Activated CD8-positive, alpha-beta T cell treated with anti-CD3 and anti-CD28 coated beads for 36 hours (primary cell): ENCODE results near the gene SPAG5. TPM values are rescaled to one million over a fixed set of nuclear protein-coding genes. Genes with fewer than 3 reads are reported as not detected.

Experiments used
- ATAC-seq: fragments of 200-7000 bp; cut with Tn5 transposase; one replicate; pipeline ENCODE4 v1.10.0; 2021; ENCODE audit warnings: mild to moderate bottlenecking, moderate library complexity
- CTCF ChIA-PET: fragments of 350-600 bp; sonication (Branson Sonifier 250); formaldehyde crosslinking; loops from one replicate; lab custom pipeline; 2021; ENCODE audit warnings: antibody characterized with exemption; lab: Charles Lee
- POLR2A ChIA-PET: fragments of 350-600 bp; sonication (Branson Sonifier 250); formaldehyde crosslinking; loops from one replicate; lab custom pipeline; 2021; ENCODE audit warnings: antibody characterized with exemption; lab: Charles Lee
- DNase-seq: peaks from one replicate; pipeline ENCODE4 v3.0.0-alpha.2; 2020
- H3K27ac Mint-ChIP-seq: one replicate; pipeline ENCODE4 v1.8.0; 2021; ENCODE audit warnings: mild to moderate bottlenecking, mixed read lengths
- H3K27me3 Mint-ChIP-seq: one replicate; pipeline ENCODE4 v1.8.0; 2021; ENCODE audit warnings: mixed read lengths
- H3K36me3 Mint-ChIP-seq: one replicate; pipeline ENCODE4 v1.8.0; 2021; ENCODE audit warnings: low read depth, mixed read lengths
- H3K4me1 Mint-ChIP-seq: one replicate; pipeline ENCODE4 v1.8.0; 2021; ENCODE audit warnings: low read depth, mixed read lengths
- H3K4me3 Mint-ChIP-seq: one replicate; pipeline ENCODE4 v1.8.0; 2021; ENCODE audit warnings: mild to moderate bottlenecking, moderate library complexity, mixed read lengths
- H3K9me3 Mint-ChIP-seq: one replicate; pipeline ENCODE4 v1.8.0; 2021; ENCODE audit warnings: mixed read lengths
- intact Hi-C: fragments of 100-400 bp; cut with micrococcal nuclease; formaldehyde crosslinking; loops from one replicate; pipeline ENCODE4 v1.10.0; 2022
- total RNA-seq, 2 experiments: library from RNA; stranded (reverse); gene quantifications; one replicate each; pipeline ENCODE4 v1.2.3, GENCODE V29; 2021
- TF ChIP-seq, protein P1 (sequence below): fragments of 200-600 bp; IDR thresholded peaks from one replicate; pipeline ENCODE4 v1.8.0; 2022; ENCODE audit warnings: antibody characterized with exemption, mild to moderate bottlenecking

SPAG5 gene
- total RNA-seq, 2 experiments from 2014 or later, result 140 to 141 TPM

DNA sequence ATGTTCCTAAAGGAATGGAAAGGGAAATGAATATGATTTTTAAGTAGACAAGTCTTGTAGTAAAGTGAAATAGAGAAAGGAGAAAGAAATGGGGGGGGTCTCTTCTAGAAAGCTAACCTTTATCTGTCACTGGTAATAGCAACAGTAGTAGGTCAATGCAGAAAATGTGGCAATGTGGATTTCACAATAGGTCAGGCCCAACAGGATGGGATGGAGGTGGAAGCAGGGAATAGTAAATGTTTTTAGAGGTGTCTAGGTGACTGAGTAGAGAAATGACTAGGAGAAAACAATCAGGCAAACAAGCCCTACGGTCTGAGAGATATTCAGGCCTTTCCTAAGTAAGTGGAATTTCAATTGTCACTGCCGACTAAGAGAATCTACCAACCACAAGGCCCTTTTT lies 21.2 kb upstream of the SPAG5 start:
- DNase-seq, result no peak
- no peak overlapping the region for H3K27ac Mint-ChIP-seq
- no peak for ATAC-seq
- TF ChIP-seq, protein P1, sequence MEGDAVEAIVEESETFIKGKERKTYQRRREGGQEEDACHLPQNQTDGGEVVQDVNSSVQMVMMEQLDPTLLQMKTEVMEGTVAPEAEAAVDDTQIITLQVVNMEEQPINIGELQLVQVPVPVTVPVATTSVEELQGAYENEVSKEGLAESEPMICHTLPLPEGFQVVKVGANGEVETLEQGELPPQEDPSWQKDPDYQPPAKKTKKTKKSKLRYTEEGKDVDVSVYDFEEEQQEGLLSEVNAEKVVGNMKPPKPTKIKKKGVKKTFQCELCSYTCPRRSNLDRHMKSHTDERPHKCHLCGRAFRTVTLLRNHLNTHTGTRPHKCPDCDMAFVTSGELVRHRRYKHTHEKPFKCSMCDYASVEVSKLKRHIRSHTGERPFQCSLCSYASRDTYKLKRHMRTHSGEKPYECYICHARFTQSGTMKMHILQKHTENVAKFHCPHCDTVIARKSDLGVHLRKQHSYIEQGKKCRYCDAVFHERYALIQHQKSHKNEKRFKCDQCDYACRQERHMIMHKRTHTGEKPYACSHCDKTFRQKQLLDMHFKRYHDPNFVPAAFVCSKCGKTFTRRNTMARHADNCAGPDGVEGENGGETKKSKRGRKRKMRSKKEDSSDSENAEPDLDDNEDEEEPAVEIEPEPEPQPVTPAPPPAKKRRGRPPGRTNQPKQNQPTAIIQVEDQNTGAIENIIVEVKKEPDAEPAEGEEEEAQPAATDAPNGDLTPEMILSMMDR, result no peak
- intact Hi-C loops, result no loop called here
- POLR2A ChIA-PET, result interaction anchor here (0.8 to 2.1 kb wide), 4 partner anchors 8 to 25 kb away, joined by 3 to 7 read pairs (median 4); partner anchors contain the start of gene BLTP2
- H3K36me3 Mint-ChIP-seq, result peaks cover 57% of the 10 kb centered on the region
- H3K4me3 Mint-ChIP-seq, result no peak overlapping the region
- H3K27me3 Mint-ChIP-seq, result no peaks in the 10 kb centered on the region
- H3K4me1 Mint-ChIP-seq, result no peaks in the 10 kb centered on the region
- H3K9me3 Mint-ChIP-seq, result no peaks in the 10 kb centered on the region
- CTCF ChIA-PET, result interaction anchor here (1.2 to 1.4 kb wide), 2 partner anchors 28 to 49 kb away, joined by 3 to 4 read pairs; partner anchors contain the start of gene PIGS

DNA sequence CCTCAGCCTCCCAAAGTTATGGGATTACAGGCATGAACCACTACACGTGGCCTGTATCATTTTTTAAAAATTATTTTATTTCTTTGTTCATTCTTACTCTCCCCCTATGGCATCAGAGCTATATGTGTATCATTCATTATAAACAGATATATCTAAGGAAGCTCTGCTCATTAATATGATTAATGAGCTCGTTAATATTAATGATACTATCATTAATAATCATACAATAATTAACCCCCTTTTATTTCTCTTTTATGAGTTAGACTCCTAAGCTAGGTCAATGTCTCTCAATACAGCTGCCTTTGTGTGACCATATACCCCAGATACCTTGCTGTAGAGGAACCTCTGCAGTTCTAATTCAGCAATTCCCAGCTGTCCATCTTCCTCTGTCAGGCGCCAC lies 19.6 kb upstream of the SPAG5 start:
- Mint-ChIP-seq H3K4me1 (no peaks in the 10 kb centered on the region), H3K36me3 (peaks cover 65% of the 10 kb centered on the region), H3K4me3 (no peak overlapping the region), H3K27me3 (no peaks in the 10 kb centered on the region), H3K27ac (no peak overlapping the region), H3K9me3 (no peaks in the 10 kb centered on the region)
- CTCF ChIA-PET, result interaction anchor here (0.9 to 1.2 kb wide), 2 partner anchors 26 to 28 kb away, joined by 4 to 5 read pairs; no protein-coding TSS in a partner anchor
- intact Hi-C loops, result no loop called here
- POLR2A ChIA-PET, result interaction anchor here (0.6 to 1.3 kb wide), 5 partner anchors 8 to 523 kb away, joined by 3 to 4 read pairs (median 3); partner anchors contain the start of genes ALDOC and BLTP2
- no peak for DNase-seq
- no peak for ATAC-seq
- TF ChIP-seq, protein P1, result no peak

DNA sequence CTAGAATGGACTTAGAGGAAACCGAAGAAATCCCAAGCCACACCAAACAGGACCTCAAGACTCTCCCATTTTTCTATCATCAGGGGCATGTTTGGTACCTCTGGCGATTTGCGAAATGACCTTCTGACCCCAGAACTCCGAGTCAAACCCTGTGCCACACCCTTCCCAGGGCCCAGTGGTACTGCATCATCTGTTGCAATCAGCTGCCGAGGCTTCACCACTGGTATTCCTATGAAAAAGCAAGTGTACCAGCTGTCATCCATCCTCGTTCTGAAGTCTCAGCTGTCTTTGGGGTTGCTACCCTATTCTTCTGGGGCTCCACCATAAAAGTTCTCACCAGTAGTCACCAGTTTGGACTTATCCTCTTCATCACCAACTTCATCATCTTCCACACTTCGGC lies 17.5 kb upstream of the SPAG5 start:
- H3K36me3 Mint-ChIP-seq, result peaks cover 58% of the 10 kb centered on the region

DNA sequence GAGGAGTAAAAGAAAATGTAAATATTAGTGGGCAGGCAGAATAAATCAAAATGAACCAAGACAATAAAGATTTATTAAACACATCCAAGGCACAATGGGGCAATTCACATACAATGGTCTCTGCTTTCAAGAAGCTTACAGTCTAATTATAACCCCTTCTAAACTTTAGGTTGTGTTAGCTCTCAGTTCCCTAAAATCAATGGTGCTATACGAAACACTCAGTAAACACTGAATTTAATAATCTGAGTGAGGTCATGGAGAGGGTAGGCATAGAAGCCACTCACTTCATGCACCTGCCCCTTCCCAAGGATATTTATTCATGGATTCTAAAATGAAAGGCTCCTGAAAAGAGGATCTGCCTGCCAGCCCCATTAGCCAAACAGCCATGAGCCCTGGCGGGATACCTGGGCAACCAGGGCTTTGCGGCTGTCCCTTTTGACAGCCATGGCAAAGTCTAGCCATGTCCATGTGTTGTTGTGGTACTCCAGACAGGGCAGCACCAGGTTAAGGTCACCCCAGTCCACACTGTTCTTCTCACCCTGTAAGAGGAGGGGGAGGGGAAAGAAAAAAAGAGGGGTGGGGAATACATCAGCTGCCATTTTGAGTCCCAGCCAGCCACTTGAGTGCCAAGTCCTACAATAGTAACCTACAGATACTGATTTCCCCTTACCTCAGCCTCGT lies 16.6 kb upstream of the SPAG5 start:
- no peaks in the 10 kb centered on the region for H3K4me1 Mint-ChIP-seq
- no peak for DNase-seq
- H3K4me3 Mint-ChIP-seq, result no peak overlapping the region
- TF ChIP-seq, protein P1, result no peak
- POLR2A ChIA-PET, result interaction anchor here (1.1 to 1.2 kb wide), 2 partner anchors 16 to 35 kb away, joined by 3 read pairs; no protein-coding TSS in a partner anchor
- intact Hi-C loops, result no loop called here
- H3K9me3 Mint-ChIP-seq, result no peaks in the 10 kb centered on the region
- H3K36me3 Mint-ChIP-seq, result peaks cover 55% of the 10 kb centered on the region
- no peaks in the 10 kb centered on the region for H3K27me3 Mint-ChIP-seq
- CTCF ChIA-PET, result interaction anchor here (1.2 to 1.4 kb wide), 2 partner anchors 17 to 53 kb away, joined by 3 read pairs; no protein-coding TSS in a partner anchor
- no peak for ATAC-seq
- H3K27ac Mint-ChIP-seq, result no peak overlapping the region

More for the DNA sequence above, 17.5 kb upstream of the SPAG5 start:
- TF ChIP-seq, protein P1, result no peak
- Mint-ChIP-seq H3K9me3 (no peaks in the 10 kb centered on the region), H3K4me3 (no peak overlapping the region), H3K27me3 (no peaks in the 10 kb centered on the region), H3K4me1 (no peaks in the 10 kb centered on the region), H3K27ac (no peak overlapping the region)
- intact Hi-C loops, result no loop called here
- CTCF ChIA-PET, result interaction anchor here (1.1 kb wide), 1 partner anchor 30 kb away, joined by 3 read pairs; no protein-coding TSS in a partner anchor
- ATAC-seq (no peak), DNase-seq (no peak)
- POLR2A ChIA-PET, result interaction anchor here (0.5 to 1.0 kb wide), 3 partner anchors 17 to 45 kb away, joined by 3 to 4 read pairs (median 3); partner anchors contain the start of genes PIGS and SPAG5
